Measurements from ENCODE around the gene ITK. TPM values are rescaled to one million over a fixed set of nuclear protein-coding genes. Genes with fewer than 3 reads are reported as not detected.

The ITK gene
- total RNA-seq, 2 donors from 2014 or later = 3.4 to 8.2 TPM

GRCh38 chr5:157143127-157143971 lies 37.3 kb upstream of the ITK start:
- H3K27ac ChIP-seq = peak overlapping the region; percentile 95
- TF ChIP-seq CTCF (IDR thresholded peaks at IDR 0.05) = no peak
- peak; percentile 58 for ATAC-seq (ENCODE audit: insufficient number of reproducible peaks, low FRiP score, low read depth)
- no peaks in the 10 kb centered on the region for H3K9me3 ChIP-seq
- no peaks in the 10 kb centered on the region for H3K36me3 ChIP-seq
- H3K27me3 ChIP-seq (replicated peaks; ENCODE audit: insufficient read depth) = no peaks in the 10 kb centered on the region
- peak overlapping the region; percentile 97 for H3K4me3 ChIP-seq
- no peak for DNase-seq (ENCODE audit: low spot score)
- peaks cover 10 to 16% of the 10 kb centered on the region in 2 donors for H3K4me1 ChIP-seq (ENCODE audit: control insufficient read depth in 1 of 2, low read depth in 2 of 2)

- H3K9me3 ChIP-seq = no peaks in the 10 kb centered on the region
- peak; percentile 80 for ATAC-seq (ENCODE audit: insufficient number of reproducible peaks, low FRiP score, low read depth)
- peak overlapping the region; percentile 52 for H3K4me3 ChIP-seq
- DNase-seq (ENCODE audit: low spot score) = peak; percentile 32
- H3K36me3 ChIP-seq = no peaks in the 10 kb centered on the region
- H3K27me3 ChIP-seq (replicated peaks; ENCODE audit: insufficient read depth) = no peaks in the 10 kb centered on the region
- TF ChIP-seq CTCF (IDR thresholded peaks at IDR 0.05) = peak; percentile 82
- H3K4me1 ChIP-seq (ENCODE audit: control insufficient read depth in 1 of 2, low read depth in 2 of 2) = peaks cover 0 to 10% of the 10 kb centered on the region in 2 donors
- no peak overlapping the region for H3K27ac ChIP-seq
Measured at GRCh38 chr5:157148734-157149615, 31.7 kb upstream of the ITK start.

GRCh38 chr5:157150995-157151394 lies 29.6 kb upstream of the ITK start:
- ATAC-seq (ENCODE audit: insufficient number of reproducible peaks, low FRiP score, low read depth) (no peak), DNase-seq (ENCODE audit: low spot score) (no peak)
- Histone ChIP-seq H3K9me3 (no peaks in the 10 kb centered on the region), H3K4me1 (ENCODE audit: control insufficient read depth in 1 of 2, low read depth in 2 of 2) (peaks cover 0 to 10% of the 10 kb centered on the region in 2 donors), H3K27me3 (replicated peaks; ENCODE audit: insufficient read depth) (no peaks in the 10 kb centered on the region), H3K4me3 (no peak overlapping the region), H3K27ac (no peak overlapping the region), H3K36me3 (no peaks in the 10 kb centered on the region)
- TF ChIP-seq CTCF (IDR thresholded peaks at IDR 0.05) = no peak

GRCh38 chr5:157155297-157155696 lies 25.3 kb upstream of the ITK start:
- Histone ChIP-seq H3K27ac (no peak overlapping the region), H3K9me3 (no peaks in the 10 kb centered on the region), H3K4me3 (no peak overlapping the region), H3K36me3 (no peaks in the 10 kb centered on the region), H3K27me3 (replicated peaks; ENCODE audit: insufficient read depth) (no peaks in the 10 kb centered on the region), H3K4me1 (ENCODE audit: control insufficient read depth in 1 of 2, low read depth in 2 of 2) (no peaks in the 10 kb centered on the region)
- no peak for TF ChIP-seq CTCF (IDR thresholded peaks at IDR 0.05)
- no peak for ATAC-seq (ENCODE audit: insufficient number of reproducible peaks, low FRiP score, low read depth)
- DNase-seq (ENCODE audit: low spot score) = no peak

GRCh38 chr5:157157293-157157891 lies 23.2 kb upstream of the ITK start:
- Histone ChIP-seq H3K4me1 (ENCODE audit: control insufficient read depth in 1 of 2, low read depth in 2 of 2) (no peaks in the 10 kb centered on the region), H3K27me3 (replicated peaks; ENCODE audit: insufficient read depth) (no peaks in the 10 kb centered on the region), H3K36me3 (no peaks in the 10 kb centered on the region), H3K9me3 (no peaks in the 10 kb centered on the region), H3K27ac (no peak overlapping the region), H3K4me3 (no peak overlapping the region)
- no peak for DNase-seq (ENCODE audit: low spot score)
- ATAC-seq (ENCODE audit: insufficient number of reproducible peaks, low FRiP score, low read depth) = no peak
- TF ChIP-seq CTCF (IDR thresholded peaks at IDR 0.05) = no peak
